Measurements from ENCODE around the gene NRG2. TPM values are rescaled to one million over a fixed set of nuclear protein-coding genes. Genes with fewer than 3 reads are reported as not detected.
A peak's percentile ranks its signal among the peaks of the same experiment; 100 is the strongest.

Gene NRG2
- total RNA-seq, 4 donors from 2014 or later, result 1.1 to 2.9 (median 1.8) TPM

- no peak overlapping the region for H3K27ac ChIP-seq
- H3K4me3 ChIP-seq (replicated peaks in 1 of 3), result no peak overlapping the region
- H3K4me1 ChIP-seq, result no peaks in the 10 kb centered on the region
- H3K27me3 ChIP-seq, result no peaks in the 10 kb centered on the region
- no peak for DNase-seq
- TF ChIP-seq POLR2A (IDR thresholded peaks at IDR 0.05), result no peak
- no peak for TF ChIP-seq CTCF (IDR thresholded peaks at IDR 0.05)
- 76 to 94% methylated on average over 7 to 8 of the region's 8 CpGs for WGBS, 2 donors
- intact Hi-C loops (cut with DNase I), result no loop called here
- H3K9me3 ChIP-seq, result no peaks in the 10 kb centered on the region
- H3K36me3 ChIP-seq, result no peaks in the 10 kb centered on the region
Observed at GRCh38 chr5:139810341-139811273, 232.5 kb downstream of the NRG2 start.

GRCh38 chr5:139809331-139809810, 233.7 kb downstream of the NRG2 start:
- H3K4me1 ChIP-seq, result no peaks in the 10 kb centered on the region
- no peaks in the 10 kb centered on the region for H3K27me3 ChIP-seq
- WGBS, 2 donors, result 94 to 96% methylated on average over 5 to 7 of the region's 11 CpGs
- H3K9me3 ChIP-seq, result no peaks in the 10 kb centered on the region
- intact Hi-C loops (cut with DNase I), result no loop called here
- H3K36me3 ChIP-seq, result no peaks in the 10 kb centered on the region
- no peak overlapping the region for H3K4me3 ChIP-seq (replicated peaks in 1 of 3)
- TF ChIP-seq CTCF (IDR thresholded peaks at IDR 0.05) (no peak), POLR2A (IDR thresholded peaks at IDR 0.05) (no peak)
- H3K27ac ChIP-seq, result no peak overlapping the region
- DNase-seq, result no peak

- Histone ChIP-seq H3K27ac (no peak overlapping the region), H3K9me3 (no peaks in the 10 kb centered on the region), H3K4me1 (no peaks in the 10 kb centered on the region), H3K4me3 (replicated peaks in 1 of 3) (no peak overlapping the region), H3K27me3 (no peaks in the 10 kb centered on the region), H3K36me3 (no peaks in the 10 kb centered on the region)
- intact Hi-C loops (cut with DNase I), result no loop called here
- WGBS, 2 donors, result 38 to 40% methylated on average over 14 to 15 of the region's 19 CpGs
- DNase-seq, result peak; percentile 18 to 43
- no peak for TF ChIP-seq POLR2A (IDR thresholded peaks at IDR 0.05)
- TF ChIP-seq CTCF (IDR thresholded peaks at IDR 0.05), result no peak
Observed at GRCh38 chr5:139808481-139809330, 234.4 kb downstream of the NRG2 start.

GRCh38 chr5:139807647-139808030, 235.5 kb downstream of the NRG2 start:
- WGBS, 2 donors, result 65 to 71% methylated on average over 6 of the region's 6 CpGs
- H3K36me3 ChIP-seq, result no peaks in the 10 kb centered on the region
- H3K4me1 ChIP-seq, result no peaks in the 10 kb centered on the region
- no peaks in the 10 kb centered on the region for H3K9me3 ChIP-seq
- no peak for DNase-seq
- intact Hi-C loops (cut with DNase I), result no loop called here
- no peak overlapping the region for H3K4me3 ChIP-seq (replicated peaks in 1 of 3)
- H3K27ac ChIP-seq, result no peak overlapping the region
- TF ChIP-seq POLR2A (IDR thresholded peaks at IDR 0.05), result no peak
- TF ChIP-seq CTCF (IDR thresholded peaks at IDR 0.05), result no peak
- no peaks in the 10 kb centered on the region for H3K27me3 ChIP-seq

All from thyroid gland (tissue), 4 donors.